Neural cell (in vitro differentiated cells): ENCODE results near the gene HEXD.
"Not testable (repeated sequence)": the region's sequence is repeated elsewhere in the genome, so short reads cannot be mapped to it uniquely, and the experiment has no call there.

Source experiments
- EP300 ChIP-seq: fragments of 450-650 bp; conservative IDR thresholded peaks from 2 replicates; pipeline ENCODE4 v1.6.1; 2014; ENCODE audit warnings: antibody characterized with exemption, mild to moderate bottlenecking, moderate library complexity; ENCODE audit not compliant: poor library complexity, severe bottlenecking
- EZH2 ChIP-seq: fragments of 200-600, 300-800 bp; shearing (Covaris generic), sonication (generic); IDR thresholded peaks from 2 replicates; pipeline ENCODE4 v1.6.1; 2014; ENCODE audit warnings: antibody characterized with exemption, low read length, borderline replicate concordance, mild to moderate bottlenecking; ENCODE audit not compliant: insufficient read depth, poor library complexity, severe bottlenecking
- MXI1 ChIP-seq: fragments of 450-650 bp; conservative IDR thresholded peaks from 2 replicates; pipeline ENCODE4 v1.6.1; 2014; ENCODE audit warnings: antibody characterized with exemption, mild to moderate bottlenecking; ENCODE audit not compliant: poor library complexity, severe bottlenecking
- POLR2AphosphoS5 ChIP-seq: IDR thresholded peaks from 2 replicates; pipeline ENCODE4 v1.6.1; 2012
- SMC3 ChIP-seq: fragments of 450-650 bp; conservative IDR thresholded peaks from 2 replicates; pipeline ENCODE4 v1.6.1; 2014; ENCODE audit warnings: antibody characterized with exemption, mild to moderate bottlenecking, moderate library complexity; ENCODE audit not compliant: poor library complexity
- TAF1 ChIP-seq: IDR thresholded peaks from 2 replicates; pipeline ENCODE4 v1.6.1; 2012; ENCODE audit warnings: low read depth
- TF ChIP-seq, protein P1 (sequence below): fragments of 450-650 bp; IDR thresholded peaks from 2 replicates; pipeline ENCODE4 v1.5.1; 2014; ENCODE audit warnings: antibody characterized with exemption, mild to moderate bottlenecking, moderate library complexity; ENCODE audit not compliant: poor library complexity, severe bottlenecking
- TF ChIP-seq, protein P2 (sequence below): IDR thresholded peaks from 2 replicates; pipeline ENCODE4 v1.6.1; 2012; ENCODE audit warnings: borderline replicate concordance

DNA sequence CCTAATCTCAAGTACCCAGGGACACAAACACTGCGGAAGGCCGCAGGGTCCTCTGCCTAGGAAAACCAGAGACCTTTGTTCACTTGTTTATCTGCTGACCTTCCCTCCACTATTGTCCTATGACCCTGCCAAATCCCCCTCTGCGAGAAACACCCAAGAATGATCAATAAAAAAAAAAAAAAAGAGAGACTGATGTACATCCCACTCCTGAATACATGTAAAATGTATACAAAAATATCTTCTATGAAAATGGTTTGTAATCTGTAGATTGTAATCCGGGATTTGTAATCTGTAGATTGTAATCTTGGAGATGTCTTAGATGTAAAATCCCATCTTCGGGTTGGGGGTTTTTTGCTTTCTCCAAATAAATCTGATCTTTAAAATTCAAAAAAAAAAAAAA lies 40.9 kb upstream of the HEXD start:
- TF ChIP-seq POLR2AphosphoS5, EZH2, SMC3, TAF1, EP300, MXI1: not testable (repeated sequence)
- TF ChIP-seq, protein P1, sequence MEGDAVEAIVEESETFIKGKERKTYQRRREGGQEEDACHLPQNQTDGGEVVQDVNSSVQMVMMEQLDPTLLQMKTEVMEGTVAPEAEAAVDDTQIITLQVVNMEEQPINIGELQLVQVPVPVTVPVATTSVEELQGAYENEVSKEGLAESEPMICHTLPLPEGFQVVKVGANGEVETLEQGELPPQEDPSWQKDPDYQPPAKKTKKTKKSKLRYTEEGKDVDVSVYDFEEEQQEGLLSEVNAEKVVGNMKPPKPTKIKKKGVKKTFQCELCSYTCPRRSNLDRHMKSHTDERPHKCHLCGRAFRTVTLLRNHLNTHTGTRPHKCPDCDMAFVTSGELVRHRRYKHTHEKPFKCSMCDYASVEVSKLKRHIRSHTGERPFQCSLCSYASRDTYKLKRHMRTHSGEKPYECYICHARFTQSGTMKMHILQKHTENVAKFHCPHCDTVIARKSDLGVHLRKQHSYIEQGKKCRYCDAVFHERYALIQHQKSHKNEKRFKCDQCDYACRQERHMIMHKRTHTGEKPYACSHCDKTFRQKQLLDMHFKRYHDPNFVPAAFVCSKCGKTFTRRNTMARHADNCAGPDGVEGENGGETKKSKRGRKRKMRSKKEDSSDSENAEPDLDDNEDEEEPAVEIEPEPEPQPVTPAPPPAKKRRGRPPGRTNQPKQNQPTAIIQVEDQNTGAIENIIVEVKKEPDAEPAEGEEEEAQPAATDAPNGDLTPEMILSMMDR = not testable (repeated sequence)
- TF ChIP-seq, protein P2, sequence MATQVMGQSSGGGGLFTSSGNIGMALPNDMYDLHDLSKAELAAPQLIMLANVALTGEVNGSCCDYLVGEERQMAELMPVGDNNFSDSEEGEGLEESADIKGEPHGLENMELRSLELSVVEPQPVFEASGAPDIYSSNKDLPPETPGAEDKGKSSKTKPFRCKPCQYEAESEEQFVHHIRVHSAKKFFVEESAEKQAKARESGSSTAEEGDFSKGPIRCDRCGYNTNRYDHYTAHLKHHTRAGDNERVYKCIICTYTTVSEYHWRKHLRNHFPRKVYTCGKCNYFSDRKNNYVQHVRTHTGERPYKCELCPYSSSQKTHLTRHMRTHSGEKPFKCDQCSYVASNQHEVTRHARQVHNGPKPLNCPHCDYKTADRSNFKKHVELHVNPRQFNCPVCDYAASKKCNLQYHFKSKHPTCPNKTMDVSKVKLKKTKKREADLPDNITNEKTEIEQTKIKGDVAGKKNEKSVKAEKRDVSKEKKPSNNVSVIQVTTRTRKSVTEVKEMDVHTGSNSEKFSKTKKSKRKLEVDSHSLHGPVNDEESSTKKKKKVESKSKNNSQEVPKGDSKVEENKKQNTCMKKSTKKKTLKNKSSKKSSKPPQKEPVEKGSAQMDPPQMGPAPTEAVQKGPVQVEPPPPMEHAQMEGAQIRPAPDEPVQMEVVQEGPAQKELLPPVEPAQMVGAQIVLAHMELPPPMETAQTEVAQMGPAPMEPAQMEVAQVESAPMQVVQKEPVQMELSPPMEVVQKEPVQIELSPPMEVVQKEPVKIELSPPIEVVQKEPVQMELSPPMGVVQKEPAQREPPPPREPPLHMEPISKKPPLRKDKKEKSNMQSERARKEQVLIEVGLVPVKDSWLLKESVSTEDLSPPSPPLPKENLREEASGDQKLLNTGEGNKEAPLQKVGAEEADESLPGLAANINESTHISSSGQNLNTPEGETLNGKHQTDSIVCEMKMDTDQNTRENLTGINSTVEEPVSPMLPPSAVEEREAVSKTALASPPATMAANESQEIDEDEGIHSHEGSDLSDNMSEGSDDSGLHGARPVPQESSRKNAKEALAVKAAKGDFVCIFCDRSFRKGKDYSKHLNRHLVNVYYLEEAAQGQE = not testable (repeated sequence)
